ENCODE measurements around the gene SLC6A17.

DNA sequence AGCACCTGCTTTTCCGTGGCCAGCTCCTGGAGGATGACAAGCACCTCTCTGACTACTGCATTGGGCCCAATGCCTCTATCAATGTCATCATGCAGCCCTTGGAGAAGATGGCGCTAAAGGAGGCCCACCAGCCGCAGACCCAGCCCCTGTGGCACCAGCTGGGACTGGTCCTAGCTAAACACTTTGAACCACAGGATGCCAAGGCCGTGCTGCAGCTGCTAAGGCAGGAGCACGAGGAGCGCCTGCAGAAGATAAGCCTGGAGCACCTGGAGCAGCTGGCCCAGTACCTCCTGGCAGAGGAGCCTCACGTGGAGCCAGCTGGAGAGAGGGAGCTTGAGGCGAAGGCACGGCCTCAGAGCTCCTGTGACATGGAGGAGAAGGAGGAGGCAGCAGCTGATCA, 37.6 kb upstream of the SLC6A17 start:
- TF ChIP-seq, protein P1, sequence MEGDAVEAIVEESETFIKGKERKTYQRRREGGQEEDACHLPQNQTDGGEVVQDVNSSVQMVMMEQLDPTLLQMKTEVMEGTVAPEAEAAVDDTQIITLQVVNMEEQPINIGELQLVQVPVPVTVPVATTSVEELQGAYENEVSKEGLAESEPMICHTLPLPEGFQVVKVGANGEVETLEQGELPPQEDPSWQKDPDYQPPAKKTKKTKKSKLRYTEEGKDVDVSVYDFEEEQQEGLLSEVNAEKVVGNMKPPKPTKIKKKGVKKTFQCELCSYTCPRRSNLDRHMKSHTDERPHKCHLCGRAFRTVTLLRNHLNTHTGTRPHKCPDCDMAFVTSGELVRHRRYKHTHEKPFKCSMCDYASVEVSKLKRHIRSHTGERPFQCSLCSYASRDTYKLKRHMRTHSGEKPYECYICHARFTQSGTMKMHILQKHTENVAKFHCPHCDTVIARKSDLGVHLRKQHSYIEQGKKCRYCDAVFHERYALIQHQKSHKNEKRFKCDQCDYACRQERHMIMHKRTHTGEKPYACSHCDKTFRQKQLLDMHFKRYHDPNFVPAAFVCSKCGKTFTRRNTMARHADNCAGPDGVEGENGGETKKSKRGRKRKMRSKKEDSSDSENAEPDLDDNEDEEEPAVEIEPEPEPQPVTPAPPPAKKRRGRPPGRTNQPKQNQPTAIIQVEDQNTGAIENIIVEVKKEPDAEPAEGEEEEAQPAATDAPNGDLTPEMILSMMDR (IDR thresholded peaks at IDR 0.05; ENCODE audit: low read length), result no peak
- no peak for TF ChIP-seq EZH2phosphoT487 (IDR thresholded peaks at IDR 0.05; ENCODE audit: low read length)

Data from MM.1S (cell line).